Lung (tissue), 12 donors: ENCODE results near the gene ZFAND2B. TPM values are rescaled to one million over a fixed set of nuclear protein-coding genes. Genes with fewer than 3 reads are reported as not detected.

Experiments
- ATAC-seq: fragments of 200-7000 bp; cut with Tn5 transposase; one replicate; pipeline ENCODE4 v1.9.1; 2020; ENCODE audit warnings: moderate number of reproducible peaks; ENCODE audit not compliant: insufficient read depth, low FRiP score
- DNase-seq, 3 donors: peaks; one replicate each; pipeline ENCODE4 v3.0.0-alpha.2; 2013 to 2017
- H3K27ac ChIP-seq, 2 donors: one replicate each; pipeline ENCODE4 v1.5.1; 2013; ENCODE audit warnings: mild to moderate bottlenecking in 2 of 2, moderate library complexity in 2 of 2, control low read depth in 1 of 2, inconsistent platforms in 1 of 2, low read depth in 1 of 2, low read length in 1 of 2
- H3K27me3 ChIP-seq, 3 donors: one replicate each; pipeline ENCODE4 v1.5.1; 2013; ENCODE audit warnings: low read length in 2 of 3; ENCODE audit not compliant: control insufficient read depth in 3 of 3, insufficient read depth in 3 of 3
- H3K36me3 ChIP-seq, 4 donors: one replicate each; pipeline ENCODE4 v1.5.1; 2013; ENCODE audit warnings: low read length in 4 of 4, mild to moderate bottlenecking in 1 of 4, moderate library complexity in 1 of 4; ENCODE audit not compliant: control insufficient read depth in 4 of 4, insufficient read depth in 4 of 4
- H3K4me1 ChIP-seq, 5 donors: one replicate each; pipeline ENCODE4 v1.5.1; 2013; ENCODE audit warnings: low read length in 5 of 5, mild to moderate bottlenecking in 2 of 5, moderate library complexity in 1 of 5; ENCODE audit not compliant: control insufficient read depth in 5 of 5, insufficient read depth in 5 of 5
- H3K4me3 ChIP-seq: one replicate; pipeline ENCODE4 v1.5.1; 2013; ENCODE audit warnings: mild to moderate bottlenecking, control low read depth, moderate library complexity
- H3K9ac ChIP-seq, 2 donors: one replicate each; pipeline ENCODE4 v1.5.1; 2013; ENCODE audit warnings: low read length in 2 of 2, control low read depth in 1 of 2; ENCODE audit not compliant: insufficient read depth in 1 of 2
- H3K9me3 ChIP-seq, 4 donors: one replicate each; pipeline ENCODE4 v1.5.1; 2013; ENCODE audit warnings: low read length in 3 of 4, mild to moderate bottlenecking in 1 of 4, moderate library complexity in 1 of 4; ENCODE audit not compliant: control insufficient read depth in 4 of 4, insufficient read depth in 3 of 4
- WGBS, 2 donors: extraction: QIAGEN DNeasy Blood & Tissue Kit; methylation state at CpG; one replicate each; pipeline ENCODE4 v1.1.7; 2013; 5-methylcytosine and 5-hydroxymethylcytosine counted together
- polyA plus RNA-seq, 2 donors: library from polyadenylated mRNA; stranded (reverse); fragments of 200-250 nt; gene quantifications; one replicate each; pipeline ENCODE4 v1.2.1, GENCODE V29; 2013
- total RNA-seq, 2 donors: library from RNA; depleted of rRNA in 1 of 2; stranded (reverse); fragments of >200 nt in 1 of 2; gene quantifications; one replicate each; pipeline ENCODE4 v1.2.1, GENCODE V29; 2014 to 2021
- TF ChIP-seq, protein P1 (sequence below): IDR thresholded peaks from 2 replicates; pipeline ENCODE4 v1.5.1; 2012; ENCODE audit warnings: mild to moderate bottlenecking; ENCODE audit errors: control extremely low read depth, extremely low read depth
- donor health status: control.
- donor health status: control.
- donor health status: Bipolar disorder and iron deficiency.
- donor health status: healthy.
- donor health status: DM: yes; HTN: yes; CAD: no.

Gene ZFAND2B
- total and polyA plus RNA-seq, 4 donors: 28.2 to 45.1 (median 39.6) TPM

GRCh38 chr2:219230059-219230540, 23.5 kb downstream of the ZFAND2B start:
- Histone ChIP-seq H3K4me1 (peaks cover 4 to 26% (median 9%) of the 10 kb centered on the region in 5 donors), H3K36me3 (peaks cover 18 to 37% (median 27%) of the 10 kb centered on the region in 4 donors), H3K9me3 (no peaks in the 10 kb centered on the region), H3K27me3 (no peaks in the 10 kb centered on the region), H3K9ac (peak overlapping the region; percentile 53 to 85), H3K27ac (peak overlapping the region; percentile 87 to 98), H3K4me3 (peak overlapping the region; percentile 78)
- DNase-seq: peak in 2 of 3 donors; percentile 46
- 0 to 1% methylated on average over 24 of the region's 24 CpGs for WGBS, 2 donors
- TF ChIP-seq, protein P1, sequence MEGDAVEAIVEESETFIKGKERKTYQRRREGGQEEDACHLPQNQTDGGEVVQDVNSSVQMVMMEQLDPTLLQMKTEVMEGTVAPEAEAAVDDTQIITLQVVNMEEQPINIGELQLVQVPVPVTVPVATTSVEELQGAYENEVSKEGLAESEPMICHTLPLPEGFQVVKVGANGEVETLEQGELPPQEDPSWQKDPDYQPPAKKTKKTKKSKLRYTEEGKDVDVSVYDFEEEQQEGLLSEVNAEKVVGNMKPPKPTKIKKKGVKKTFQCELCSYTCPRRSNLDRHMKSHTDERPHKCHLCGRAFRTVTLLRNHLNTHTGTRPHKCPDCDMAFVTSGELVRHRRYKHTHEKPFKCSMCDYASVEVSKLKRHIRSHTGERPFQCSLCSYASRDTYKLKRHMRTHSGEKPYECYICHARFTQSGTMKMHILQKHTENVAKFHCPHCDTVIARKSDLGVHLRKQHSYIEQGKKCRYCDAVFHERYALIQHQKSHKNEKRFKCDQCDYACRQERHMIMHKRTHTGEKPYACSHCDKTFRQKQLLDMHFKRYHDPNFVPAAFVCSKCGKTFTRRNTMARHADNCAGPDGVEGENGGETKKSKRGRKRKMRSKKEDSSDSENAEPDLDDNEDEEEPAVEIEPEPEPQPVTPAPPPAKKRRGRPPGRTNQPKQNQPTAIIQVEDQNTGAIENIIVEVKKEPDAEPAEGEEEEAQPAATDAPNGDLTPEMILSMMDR: no peak
- ATAC-seq: no peak

- Histone ChIP-seq H3K36me3 (peaks cover 22 to 50% (median 48%) of the 10 kb centered on the region in 4 donors), H3K27me3 (no peaks in the 10 kb centered on the region), H3K4me1 (peaks cover 0 to 9% (median 4%) of the 10 kb centered on the region in 5 donors), H3K9ac (no peak overlapping the region), H3K27ac (no peak overlapping the region), H3K4me3 (no peak overlapping the region), H3K9me3 (no peaks in the 10 kb centered on the region)
- DNase-seq: no peak
- 94% methylated on average over 3 of the region's 3 CpGs for WGBS, 2 donors
- ATAC-seq: no peak
- TF ChIP-seq, protein P1: no peak
Observed at GRCh38 chr2:219234331-219234730, 27.7 kb downstream of the ZFAND2B start.

GRCh38 chr2:219243291-219243761, 36.7 kb downstream of the ZFAND2B start:
- peaks cover 0 to 18% (median 11%) of the 10 kb centered on the region in 4 donors for H3K36me3 ChIP-seq
- ATAC-seq: no peak
- H3K4me1 ChIP-seq: peaks cover 0 to 21% (median 11%) of the 10 kb centered on the region in 5 donors
- DNase-seq: peak in 2 of 3 donors; percentile 45 to 54
- no peak overlapping the region for H3K4me3 ChIP-seq
- TF ChIP-seq, protein P1: no peak
- 48 to 57% methylated on average over 28 of the region's 28 CpGs for WGBS, 2 donors
- H3K27ac ChIP-seq: peak overlapping the region in 1 of 2 donors; percentile 37
- H3K9ac ChIP-seq: no peak overlapping the region
- H3K9me3 ChIP-seq: no peaks in the 10 kb centered on the region
- H3K27me3 ChIP-seq: no peaks in the 10 kb centered on the region
